ENCODE data around the gene CCNB1.
"Not testable (repeated sequence)": the region's sequence is repeated elsewhere in the genome, so short reads cannot be mapped to it uniquely, and the experiment has no call there.

Gene CCNB1

DNA sequence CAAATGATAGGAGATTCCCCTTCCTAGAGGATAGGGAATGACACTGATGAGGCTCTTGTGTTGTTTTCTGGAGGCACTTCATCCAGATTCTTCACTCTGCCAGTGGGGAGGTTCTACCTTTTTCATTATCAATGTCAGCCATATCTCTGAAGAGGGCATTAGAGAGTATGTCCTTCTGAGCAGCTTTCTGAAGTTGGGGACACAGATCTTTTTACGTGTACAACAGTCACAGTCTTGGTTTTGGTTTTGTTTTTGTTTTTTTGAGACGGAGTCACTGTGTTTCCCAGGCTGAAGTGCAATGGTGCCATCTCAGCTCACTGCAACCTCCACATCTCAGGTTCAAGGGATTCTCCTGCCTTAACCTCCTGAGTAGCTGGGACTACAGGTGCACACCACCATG lies 45.1 kb downstream of the CCNB1 start:
- H3K27ac ChIP-seq: no peak overlapping the region
- no peak for TF ChIP-seq ZFX (IDR thresholded peaks at IDR 0.05)
- TF ChIP-seq, protein P1, sequence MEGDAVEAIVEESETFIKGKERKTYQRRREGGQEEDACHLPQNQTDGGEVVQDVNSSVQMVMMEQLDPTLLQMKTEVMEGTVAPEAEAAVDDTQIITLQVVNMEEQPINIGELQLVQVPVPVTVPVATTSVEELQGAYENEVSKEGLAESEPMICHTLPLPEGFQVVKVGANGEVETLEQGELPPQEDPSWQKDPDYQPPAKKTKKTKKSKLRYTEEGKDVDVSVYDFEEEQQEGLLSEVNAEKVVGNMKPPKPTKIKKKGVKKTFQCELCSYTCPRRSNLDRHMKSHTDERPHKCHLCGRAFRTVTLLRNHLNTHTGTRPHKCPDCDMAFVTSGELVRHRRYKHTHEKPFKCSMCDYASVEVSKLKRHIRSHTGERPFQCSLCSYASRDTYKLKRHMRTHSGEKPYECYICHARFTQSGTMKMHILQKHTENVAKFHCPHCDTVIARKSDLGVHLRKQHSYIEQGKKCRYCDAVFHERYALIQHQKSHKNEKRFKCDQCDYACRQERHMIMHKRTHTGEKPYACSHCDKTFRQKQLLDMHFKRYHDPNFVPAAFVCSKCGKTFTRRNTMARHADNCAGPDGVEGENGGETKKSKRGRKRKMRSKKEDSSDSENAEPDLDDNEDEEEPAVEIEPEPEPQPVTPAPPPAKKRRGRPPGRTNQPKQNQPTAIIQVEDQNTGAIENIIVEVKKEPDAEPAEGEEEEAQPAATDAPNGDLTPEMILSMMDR (conservative IDR thresholded peaks at IDR 0.05): no peak

DNA sequence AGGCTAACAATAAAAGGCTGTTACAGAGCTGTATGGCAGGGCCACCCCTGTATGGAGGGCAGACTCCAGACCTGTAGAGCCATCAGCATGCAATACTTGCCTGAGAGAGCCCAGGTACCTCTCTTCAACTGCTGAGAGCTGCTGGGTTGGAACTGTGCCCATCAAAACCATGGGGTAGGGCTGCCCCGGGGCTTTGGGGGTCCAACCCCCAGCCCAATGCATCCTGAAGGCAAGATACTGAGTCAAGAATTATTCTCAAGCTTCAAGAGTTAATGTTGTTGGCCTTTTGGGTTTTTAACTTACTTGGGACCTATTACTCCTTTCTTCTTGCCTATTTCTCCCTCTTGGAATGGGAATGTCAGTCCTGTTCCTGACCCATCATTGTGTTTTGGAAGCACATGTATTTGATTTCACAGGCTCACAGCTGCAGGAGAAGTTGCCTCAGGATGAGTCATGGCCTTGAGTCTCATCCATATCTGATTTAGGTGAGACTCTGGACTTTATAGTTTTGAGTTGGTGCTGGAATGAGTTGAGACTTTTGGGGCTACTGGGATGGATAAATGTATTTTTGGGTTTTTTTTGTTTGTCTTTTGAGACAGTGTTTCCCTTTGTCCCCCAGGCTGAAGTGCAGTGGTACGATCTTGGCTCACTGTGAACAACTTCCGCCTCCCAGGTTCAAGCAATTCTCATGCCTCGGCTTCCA lies 46.7 kb downstream of the CCNB1 start:
- TF ChIP-seq, protein P1 (conservative IDR thresholded peaks at IDR 0.05): no peak
- TF ChIP-seq ZFX (IDR thresholded peaks at IDR 0.05): no peak
- H3K27ac ChIP-seq: no peak overlapping the region

- H3K27ac ChIP-seq: peak overlapping the region; percentile 25; the same call in 1 of the 2 replicates
- TF ChIP-seq, protein P1 (conservative IDR thresholded peaks at IDR 0.05): no peak
- no peak for TF ChIP-seq ZFX (IDR thresholded peaks at IDR 0.05)
These were observed 50.2 kb downstream of the CCNB1 start for GRCh38 chr5:69217151-69217511.

DNA sequence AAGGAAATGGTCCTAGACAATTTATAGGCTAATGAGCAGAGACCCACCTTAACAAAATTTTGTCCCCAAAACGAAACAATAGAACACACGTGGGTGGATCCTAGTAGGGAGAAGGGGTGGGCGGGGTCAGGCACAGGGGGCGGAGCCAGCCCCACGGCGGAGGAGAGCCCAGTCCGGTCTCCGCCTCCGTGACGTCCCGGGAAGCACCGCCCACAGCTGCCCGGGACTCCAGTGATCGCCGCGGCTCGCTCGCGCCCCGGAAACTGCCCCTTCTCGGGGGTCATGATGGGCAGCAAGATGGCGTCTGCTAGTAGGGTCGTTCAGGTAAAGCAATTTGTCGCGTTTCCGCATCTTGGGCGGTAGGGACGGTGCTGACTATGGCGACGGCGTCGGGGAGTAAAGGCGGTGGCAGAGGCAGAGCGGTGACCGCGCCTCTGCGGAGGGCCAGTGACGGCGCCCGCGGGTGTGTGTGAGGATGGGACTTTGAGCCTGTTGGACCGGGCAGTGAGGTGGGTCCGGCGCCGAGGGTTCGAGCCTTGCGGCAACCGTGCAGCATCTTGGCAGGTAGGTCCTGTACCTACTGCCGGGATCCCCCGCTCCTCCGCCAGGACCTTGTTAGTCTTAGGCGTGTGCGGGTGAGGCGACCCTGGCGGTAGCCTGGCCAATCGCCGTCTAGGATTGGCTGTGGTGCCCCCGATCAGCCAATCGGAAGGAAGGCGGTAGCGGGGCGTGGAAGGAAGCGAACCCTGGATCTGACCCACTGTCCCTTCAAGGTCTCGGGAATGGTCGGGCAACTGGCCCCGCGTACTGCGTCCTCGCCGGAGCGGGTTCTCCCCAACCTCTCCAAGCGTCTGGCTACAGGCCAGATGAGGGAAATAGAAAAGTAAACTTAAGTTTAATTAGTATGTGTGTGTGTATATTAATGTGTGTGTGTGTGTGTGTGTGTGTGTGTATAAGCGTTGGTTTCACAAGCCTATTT lies 50.9 kb downstream of the CCNB1 start:
- peak overlapping the region; percentile 82 for H3K27ac ChIP-seq
- no peak for TF ChIP-seq ZFX (IDR thresholded peaks at IDR 0.05)
- TF ChIP-seq, protein P1 (conservative IDR thresholded peaks at IDR 0.05): no peak

DNA sequence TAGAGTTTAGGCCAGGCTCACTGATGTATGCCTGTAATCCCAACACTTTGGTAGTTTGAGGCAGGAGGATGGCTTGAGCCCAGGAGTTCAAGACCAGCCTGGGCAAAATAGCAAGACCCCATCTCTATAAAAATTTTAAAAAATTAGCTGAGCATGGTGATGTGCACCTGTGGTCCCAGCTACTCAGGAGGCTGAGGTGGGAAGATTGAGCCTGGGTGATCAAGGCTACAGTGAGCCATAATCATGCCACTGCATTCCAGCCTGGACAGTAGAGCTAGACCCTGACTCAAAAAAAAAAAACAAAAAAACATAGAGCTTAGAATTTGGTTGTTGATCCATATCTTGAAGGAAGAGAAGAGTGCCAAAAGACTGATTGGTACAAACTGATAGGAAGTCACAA lies 53.0 kb downstream of the CCNB1 start:
- TF ChIP-seq, protein P1 (conservative IDR thresholded peaks at IDR 0.05): no peak
- no peak for TF ChIP-seq ZFX (IDR thresholded peaks at IDR 0.05)
- H3K27ac ChIP-seq: no peak overlapping the region

DNA sequence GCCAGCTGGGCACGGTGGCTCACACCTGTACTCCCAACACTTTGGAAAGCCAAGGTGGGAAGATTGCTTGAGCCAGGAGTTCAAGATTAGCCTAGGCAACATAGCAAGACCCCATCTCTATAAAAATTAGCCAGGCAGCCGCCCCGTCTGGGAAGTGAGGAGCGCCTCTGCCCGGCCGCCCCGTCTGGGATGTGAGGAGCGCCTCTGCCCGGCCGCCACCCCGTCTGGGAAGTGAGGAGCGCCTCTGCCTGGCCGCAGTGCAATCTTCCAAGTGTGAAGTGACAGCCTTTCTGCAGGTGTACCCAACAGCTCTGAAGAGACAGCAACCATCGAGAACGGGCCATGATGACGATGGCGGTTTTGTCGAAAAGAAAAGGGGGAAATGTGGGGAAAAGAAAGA lies 53.4 kb downstream of the CCNB1 start:
- H3K27ac ChIP-seq: not testable (repeated sequence)

GRCh38 chr5:69220833-69221232 lies 53.9 kb downstream of the CCNB1 start:
- H3K27ac ChIP-seq: not testable (repeated sequence)

- H3K27ac ChIP-seq: no peak overlapping the region
These were observed 57.6 kb downstream of the CCNB1 start for GRCh38 chr5:69224520-69224919.

More at GRCh38 chr5:69224520-69224919, 57.6 kb downstream of the CCNB1 start:
- TF ChIP-seq ZFX (IDR thresholded peaks at IDR 0.05): no peak
- TF ChIP-seq, protein P1 (conservative IDR thresholded peaks at IDR 0.05): no peak
